PC-9 (cell line): ENCODE measurements around the gene GAS7. TPM values are rescaled to one million over a fixed set of nuclear protein-coding genes. Genes with fewer than 3 reads are reported as not detected.

Experiments
- BruUV-seq: library from RNA; stranded (reverse); fragments of 400-500 nt; replicated peaks from 2 replicates; lab custom pipeline; 2021; lab: Mats Ljungman, UMichigan
- CTCF ChIA-PET: fragments of 300-600 bp; sonication (Branson Sonifier 250); formaldehyde crosslinking; loops from one replicate; lab custom pipeline; 2022; ENCODE audit warnings: antibody characterized with exemption; lab: Charles Lee
- POLR2A ChIA-PET: fragments of 300-600 bp; sonication (Branson Sonifier 250); formaldehyde crosslinking; loops from one replicate; lab custom pipeline; 2022; ENCODE audit warnings: antibody characterized with exemption; ENCODE audit not compliant: unreplicated experiment; lab: Charles Lee
- DNase-seq, 2 experiments: peaks; one replicate each; pipeline versions ENCODE4 v3.0.0 to v3.0.0-alpha.2; 2015 to 2022; ENCODE audit warnings: mixed read lengths in 1 of 2
- H2AFZ ChIP-seq: fragments of 200-600 bp; sonication (generic); 2 replicates; pipeline ENCODE4 v1.8.1; 2017; ENCODE audit warnings: antibody characterized with exemption
- H3F3A ChIP-seq: fragments of 200-600 bp; sonication (generic); 2 replicates; pipeline ENCODE4 v1.8.1; 2017; ENCODE audit warnings: antibody characterized with exemption, mild to moderate bottlenecking, low read depth; ENCODE audit not compliant: insufficient read depth
- H3K27ac ChIP-seq: fragments of 200-600 bp; sonication (generic); 2 replicates; pipeline ENCODE4 v1.6.1; 2016; ENCODE audit warnings: mixed run types
- H3K27me3 ChIP-seq: fragments of 200-600 bp; sonication (generic); 2 replicates; pipeline ENCODE4 v1.6.1; 2016; ENCODE audit warnings: low read depth, mixed run types; ENCODE audit not compliant: insufficient read depth
- H3K36me3 ChIP-seq: fragments of 200-600 bp; sonication (generic); 2 replicates; pipeline ENCODE4 v1.6.1; 2016; ENCODE audit warnings: low read depth, mixed run types
- H3K4me1 ChIP-seq: fragments of 200-600 bp; sonication (generic); replicated peaks from 2 replicates; pipeline ENCODE4 v1.6.1; 2016; ENCODE audit warnings: mixed run types; ENCODE audit not compliant: insufficient read depth
- H3K4me2 ChIP-seq: fragments of 200-600 bp; sonication (generic); 2 replicates; pipeline ENCODE4 v1.6.1; 2017; ENCODE audit warnings: mixed run types
- H3K4me3 ChIP-seq: fragments of 200-600 bp; sonication (generic); 2 replicates; pipeline ENCODE4 v1.6.1; 2016; ENCODE audit warnings: mixed run types
- H3K79me2 ChIP-seq: fragments of 200-600 bp; sonication (generic); 2 replicates; pipeline ENCODE4 v1.6.1; 2017; ENCODE audit warnings: low read depth, mixed run types
- H3K9me2 ChIP-seq: fragments of 200-600 bp; sonication (generic); 2 replicates; pipeline ENCODE4 v1.8.1; 2017; ENCODE audit warnings: mild to moderate bottlenecking; ENCODE audit not compliant: insufficient read depth
- H3K9me3 ChIP-seq: fragments of 200-600 bp; sonication (generic); 2 replicates; pipeline ENCODE4 v1.8.1; 2016; ENCODE audit warnings: low read depth; ENCODE audit not compliant: insufficient read depth
- H4K20me1 ChIP-seq: fragments of 200-600 bp; sonication (generic); 2 replicates; pipeline ENCODE4 v1.8.1; 2017; ENCODE audit not compliant: insufficient read depth
- EZH2 ChIP-seq: fragments of 200-600 bp; sonication (generic); IDR thresholded peaks from 2 replicates; pipeline ENCODE4 v1.8.0; 2017; ENCODE audit warnings: antibody characterized with exemption, low read depth
- intact Hi-C: fragments of 100-400 bp; cut with micrococcal nuclease; formaldehyde crosslinking; loops from one replicate; pipeline ENCODE4 v1.10.0; 2022; ENCODE audit not compliant: unreplicated experiment
- total RNA-seq: library from RNA; stranded (reverse); gene quantifications from 2 replicates; pipeline ENCODE4 v1.2.3, GENCODE V29; 2021
- TF ChIP-seq, protein P1 (sequence below): fragments of 200-600 bp; sonication (generic); conservative IDR thresholded peaks from 2 replicates; pipeline ENCODE4 v1.6.1; 2017; ENCODE audit warnings: mixed run types, antibody characterized with exemption, mild to moderate bottlenecking, moderate library complexity

Gene GAS7
- total RNA-seq, 1 experiment from 2014 or later, result not detected

GRCh38 chr17:9994761-9995160 is 203.6 kb downstream of the GAS7 start:
- no peaks in the 10 kb centered on the region for H3K36me3 ChIP-seq
- no peaks in the 10 kb centered on the region for H4K20me1 ChIP-seq
- DNase-seq, result no peak
- H3K4me2 ChIP-seq, result no peak overlapping the region
- no peak for TF ChIP-seq EZH2
- TF ChIP-seq, protein P1, sequence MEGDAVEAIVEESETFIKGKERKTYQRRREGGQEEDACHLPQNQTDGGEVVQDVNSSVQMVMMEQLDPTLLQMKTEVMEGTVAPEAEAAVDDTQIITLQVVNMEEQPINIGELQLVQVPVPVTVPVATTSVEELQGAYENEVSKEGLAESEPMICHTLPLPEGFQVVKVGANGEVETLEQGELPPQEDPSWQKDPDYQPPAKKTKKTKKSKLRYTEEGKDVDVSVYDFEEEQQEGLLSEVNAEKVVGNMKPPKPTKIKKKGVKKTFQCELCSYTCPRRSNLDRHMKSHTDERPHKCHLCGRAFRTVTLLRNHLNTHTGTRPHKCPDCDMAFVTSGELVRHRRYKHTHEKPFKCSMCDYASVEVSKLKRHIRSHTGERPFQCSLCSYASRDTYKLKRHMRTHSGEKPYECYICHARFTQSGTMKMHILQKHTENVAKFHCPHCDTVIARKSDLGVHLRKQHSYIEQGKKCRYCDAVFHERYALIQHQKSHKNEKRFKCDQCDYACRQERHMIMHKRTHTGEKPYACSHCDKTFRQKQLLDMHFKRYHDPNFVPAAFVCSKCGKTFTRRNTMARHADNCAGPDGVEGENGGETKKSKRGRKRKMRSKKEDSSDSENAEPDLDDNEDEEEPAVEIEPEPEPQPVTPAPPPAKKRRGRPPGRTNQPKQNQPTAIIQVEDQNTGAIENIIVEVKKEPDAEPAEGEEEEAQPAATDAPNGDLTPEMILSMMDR, result no peak
- BruUV-seq, result no TSS peak
- no peak overlapping the region for H3K4me3 ChIP-seq
- H3F3A ChIP-seq, result no peaks in the 10 kb centered on the region
- CTCF ChIA-PET, result no interaction called here
- no peaks in the 10 kb centered on the region for H3K9me2 ChIP-seq
- no peak overlapping the region for H3K27ac ChIP-seq
- no peak overlapping the region for H2AFZ ChIP-seq
- no peaks in the 10 kb centered on the region for H3K79me2 ChIP-seq
- no peaks in the 10 kb centered on the region for H3K4me1 ChIP-seq
- intact Hi-C loops, result no loop called here
- peaks cover 40% of the 10 kb centered on the region for H3K27me3 ChIP-seq
- POLR2A ChIA-PET, result interaction anchor here (0.6 kb wide), 1 partner anchor 135 kb away, joined by 10 read pairs; no protein-coding TSS in a partner anchor
- no peaks in the 10 kb centered on the region for H3K9me3 ChIP-seq

DNA sequence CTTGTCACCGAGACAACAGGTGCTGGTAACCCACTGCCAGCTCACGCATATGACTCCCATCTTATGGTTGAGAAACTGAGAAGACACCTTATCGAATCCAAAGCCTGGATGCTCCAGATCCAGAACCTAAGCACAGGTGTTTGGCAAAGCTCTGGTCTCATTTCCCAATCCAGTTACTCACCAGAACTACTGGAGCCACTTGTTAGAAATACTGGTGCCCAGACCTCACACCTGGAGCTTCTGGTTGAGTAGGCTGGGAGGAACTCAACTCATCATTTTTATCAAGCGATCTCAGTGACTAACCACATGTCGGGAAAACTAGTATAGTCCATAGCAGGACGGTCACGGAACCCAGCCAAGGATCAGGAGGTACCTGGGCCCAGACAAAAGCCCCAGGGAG is 206.6 kb downstream of the GAS7 start:
- no peak overlapping the region for H3K4me2 ChIP-seq
- no peaks in the 10 kb centered on the region for H3K4me1 ChIP-seq
- H3K36me3 ChIP-seq, result no peaks in the 10 kb centered on the region
- intact Hi-C loops, result no loop called here
- ChIA-PET POLR2A (no interaction called here), CTCF (interaction anchor here (0.5 kb wide), 1 partner anchor 625 kb away, joined by 3 read pairs; no protein-coding TSS in a partner anchor)
- no peak for DNase-seq
- H4K20me1 ChIP-seq, result no peaks in the 10 kb centered on the region
- H3K27me3 ChIP-seq, result peaks cover 18% of the 10 kb centered on the region; the same call in 1 of the 2 replicates
- no peaks in the 10 kb centered on the region for H3K9me3 ChIP-seq
- H3K27ac ChIP-seq, result no peak overlapping the region
- H3K79me2 ChIP-seq, result no peaks in the 10 kb centered on the region
- H3K9me2 ChIP-seq, result no peaks in the 10 kb centered on the region
- H3K4me3 ChIP-seq, result no peak overlapping the region
- H2AFZ ChIP-seq, result no peak overlapping the region
- BruUV-seq, result no TSS peak
- no peak for TF ChIP-seq EZH2
- no peaks in the 10 kb centered on the region for H3F3A ChIP-seq

- H3K27me3 ChIP-seq, result peaks cover 17% of the 10 kb centered on the region; the same call in 1 of the 2 replicates
- H2AFZ ChIP-seq, result no peak overlapping the region
- DNase-seq, result no peak
- BruUV-seq, result no TSS peak
- H3K4me3 ChIP-seq, result no peak overlapping the region
- H3K9me2 ChIP-seq, result no peaks in the 10 kb centered on the region
- intact Hi-C loops, result no loop called here
- H3F3A ChIP-seq, result no peaks in the 10 kb centered on the region
- H3K4me2 ChIP-seq, result no peak overlapping the region
- POLR2A ChIA-PET, result no interaction called here
- no peaks in the 10 kb centered on the region for H4K20me1 ChIP-seq
- H3K9me3 ChIP-seq, result no peaks in the 10 kb centered on the region
- no peaks in the 10 kb centered on the region for H3K79me2 ChIP-seq
- no peaks in the 10 kb centered on the region for H3K4me1 ChIP-seq
- CTCF ChIA-PET, result interaction anchor here (0.5 kb wide), 1 partner anchor 625 kb away, joined by 3 read pairs; no protein-coding TSS in a partner anchor
- H3K36me3 ChIP-seq, result no peaks in the 10 kb centered on the region
- TF ChIP-seq, protein P1, result no peak
- no peak overlapping the region for H3K27ac ChIP-seq
Measured at GRCh38 chr17:9991351-9991750, 207.1 kb downstream of the GAS7 start.
